ENCODE measurements around the gene PARD6A.

PARD6A gene

GRCh38 chr16:67660564-67661028, at the start of gene PARD6A:
Gene PARD6A (plus strand): TSS chr16:67660960. CDS start chr16:67661039, 79 bp downstream.
- peak; percentile 90 to 95 (median 90) for DNase-seq (ENCODE audit: low read depth in 3 of 3)

GRCh38 chr16:67613808-67614207, 47.0 kb upstream of the PARD6A start:
- peak in 1 of 3 experiments; percentile 6 for DNase-seq (ENCODE audit: low read depth in 3 of 3)

- no peak for DNase-seq (ENCODE audit: low read depth in 3 of 3)
These were observed 32.5 kb upstream of the PARD6A start for GRCh38 chr16:67628216-67628615.

- DNase-seq (ENCODE audit: low read depth in 3 of 3) = no peak
These were observed 28.2 kb upstream of the PARD6A start for GRCh38 chr16:67632415-67633172.

- no peak for DNase-seq (ENCODE audit: low read depth in 3 of 3)
These were observed 24.0 kb upstream of the PARD6A start for GRCh38 chr16:67636713-67637112.

- no peak for DNase-seq (ENCODE audit: low read depth in 3 of 3)
These were observed 23.1 kb upstream of the PARD6A start for GRCh38 chr16:67637625-67638024.

- DNase-seq (ENCODE audit: low read depth in 3 of 3) = no peak
These were observed 18.7 kb upstream of the PARD6A start for GRCh38 chr16:67641779-67642708.

GRCh38 chr16:67644038-67644437, 16.7 kb upstream of the PARD6A start:
- DNase-seq (ENCODE audit: low read depth in 3 of 3) = no peak

GRCh38 chr16:67645397-67646121, 15.2 kb upstream of the PARD6A start:
- no peak for DNase-seq (ENCODE audit: low read depth in 3 of 3)

- no peak for DNase-seq (ENCODE audit: low read depth in 3 of 3)
These were observed 13.6 kb upstream of the PARD6A start for GRCh38 chr16:67647111-67647651.

GRCh38 chr16:67647681-67648080, 13.1 kb upstream of the PARD6A start:
- no peak for DNase-seq (ENCODE audit: low read depth in 3 of 3)

- DNase-seq (ENCODE audit: low read depth in 3 of 3) = no peak
These were observed 12.5 kb upstream of the PARD6A start for GRCh38 chr16:67648088-67648763.

- DNase-seq (ENCODE audit: low read depth in 3 of 3) = no peak
These were observed 11.9 kb upstream of the PARD6A start for GRCh38 chr16:67648764-67649407.

- DNase-seq (ENCODE audit: low read depth in 3 of 3) = no peak
These were observed 11.2 kb upstream of the PARD6A start for GRCh38 chr16:67649494-67649931.

GRCh38 chr16:67650023-67650422, 10.7 kb upstream of the PARD6A start:
- DNase-seq (ENCODE audit: low read depth in 3 of 3) = no peak

GRCh38 chr16:67651039-67651438, 9.7 kb upstream of the PARD6A start:
- no peak for DNase-seq (ENCODE audit: low read depth in 3 of 3)

- DNase-seq (ENCODE audit: low read depth in 3 of 3) = no peak
These were observed 8.9 kb upstream of the PARD6A start for GRCh38 chr16:67651847-67652246.

- DNase-seq (ENCODE audit: low read depth in 3 of 3) = no peak
These were observed 8.1 kb upstream of the PARD6A start for GRCh38 chr16:67652578-67653127.

GRCh38 chr16:67653128-67653788, 7.5 kb upstream of the PARD6A start:
- DNase-seq (ENCODE audit: low read depth in 3 of 3) = no peak
